Lower leg skin (tissue), 3 donors: ENCODE results near the gene CDH16.

Source experiments
- POLR2A ChIP-seq, 2 donors: fragments of 450-650 bp; IDR thresholded peaks; one replicate each; pipeline ENCODE4 v1.6.1; 2016 to 2017; ENCODE audit warnings: antibody characterized with exemption in 2 of 2, mild to moderate bottlenecking in 1 of 2, moderate library complexity in 1 of 2
- TF ChIP-seq, protein P1 (sequence below), 3 donors: fragments of 450-650 bp; IDR thresholded peaks; one replicate each; pipeline ENCODE4 v1.5.1; 2016; ENCODE audit warnings: antibody characterized with exemption in 3 of 3, mild to moderate bottlenecking in 3 of 3, moderate library complexity in 2 of 3

DNA sequence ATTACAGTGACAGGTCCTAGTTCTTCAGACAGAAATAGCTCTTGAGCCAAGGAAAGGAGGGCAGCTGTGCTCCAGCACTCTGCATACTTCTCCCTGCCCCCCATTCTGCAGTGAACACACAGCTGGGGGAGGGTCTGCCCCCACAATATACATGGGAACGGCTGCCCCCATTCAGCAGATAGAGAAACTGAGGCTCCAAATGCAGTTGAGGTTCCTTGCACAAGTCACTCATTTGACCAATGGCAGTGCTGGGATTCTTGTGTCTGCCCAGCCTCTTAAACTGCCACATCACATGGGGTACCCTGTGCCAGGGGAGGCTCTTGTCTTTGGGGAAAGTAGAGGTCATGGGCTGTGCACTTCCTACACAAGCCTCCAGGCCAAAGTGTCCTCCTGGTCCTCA lies 49.3 kb downstream of the CDH16 start:
- TF ChIP-seq, protein P1, sequence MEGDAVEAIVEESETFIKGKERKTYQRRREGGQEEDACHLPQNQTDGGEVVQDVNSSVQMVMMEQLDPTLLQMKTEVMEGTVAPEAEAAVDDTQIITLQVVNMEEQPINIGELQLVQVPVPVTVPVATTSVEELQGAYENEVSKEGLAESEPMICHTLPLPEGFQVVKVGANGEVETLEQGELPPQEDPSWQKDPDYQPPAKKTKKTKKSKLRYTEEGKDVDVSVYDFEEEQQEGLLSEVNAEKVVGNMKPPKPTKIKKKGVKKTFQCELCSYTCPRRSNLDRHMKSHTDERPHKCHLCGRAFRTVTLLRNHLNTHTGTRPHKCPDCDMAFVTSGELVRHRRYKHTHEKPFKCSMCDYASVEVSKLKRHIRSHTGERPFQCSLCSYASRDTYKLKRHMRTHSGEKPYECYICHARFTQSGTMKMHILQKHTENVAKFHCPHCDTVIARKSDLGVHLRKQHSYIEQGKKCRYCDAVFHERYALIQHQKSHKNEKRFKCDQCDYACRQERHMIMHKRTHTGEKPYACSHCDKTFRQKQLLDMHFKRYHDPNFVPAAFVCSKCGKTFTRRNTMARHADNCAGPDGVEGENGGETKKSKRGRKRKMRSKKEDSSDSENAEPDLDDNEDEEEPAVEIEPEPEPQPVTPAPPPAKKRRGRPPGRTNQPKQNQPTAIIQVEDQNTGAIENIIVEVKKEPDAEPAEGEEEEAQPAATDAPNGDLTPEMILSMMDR (IDR thresholded peaks at IDR 0.05) = no peak
- no peak for TF ChIP-seq POLR2A (IDR thresholded peaks at IDR 0.05)
